ENCODE measurements around the gene ULBP3. TPM values are rescaled to one million over a fixed set of nuclear protein-coding genes. Genes with fewer than 3 reads are reported as not detected.

ULBP3 gene
- total RNA-seq, 4 donors from 2014 or later = 7.3 TPM; not detected in 3

DNA sequence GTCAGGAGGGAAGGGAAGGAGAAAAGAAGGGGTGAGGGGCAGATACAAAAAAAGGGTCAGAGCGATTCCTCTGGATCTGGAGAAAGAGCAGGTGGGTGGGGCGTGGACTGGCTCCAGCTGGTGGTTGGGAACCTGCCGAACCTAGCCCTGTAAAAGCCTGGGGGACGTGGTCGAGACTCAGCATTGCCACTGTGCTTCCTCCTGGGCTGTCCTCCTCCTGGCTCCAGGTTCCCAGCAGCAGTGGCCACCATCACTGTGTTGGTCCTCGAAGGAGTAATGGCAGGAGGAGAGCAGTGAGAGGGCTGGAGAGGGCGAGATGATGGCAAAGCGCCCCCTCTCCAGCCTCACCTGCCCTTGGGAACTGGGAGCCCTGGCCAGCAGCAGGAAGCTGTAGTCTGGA lies 40.1 kb downstream of the ULBP3 start:
- ATAC-seq = no peak
- TF ChIP-seq EP300 (IDR thresholded peaks at IDR 0.05) (no peak), POLR2A (IDR thresholded peaks at IDR 0.05) (no peak), POLR2AphosphoS5 (IDR thresholded peaks at IDR 0.05) (no peak)
- TF ChIP-seq, protein P1, sequence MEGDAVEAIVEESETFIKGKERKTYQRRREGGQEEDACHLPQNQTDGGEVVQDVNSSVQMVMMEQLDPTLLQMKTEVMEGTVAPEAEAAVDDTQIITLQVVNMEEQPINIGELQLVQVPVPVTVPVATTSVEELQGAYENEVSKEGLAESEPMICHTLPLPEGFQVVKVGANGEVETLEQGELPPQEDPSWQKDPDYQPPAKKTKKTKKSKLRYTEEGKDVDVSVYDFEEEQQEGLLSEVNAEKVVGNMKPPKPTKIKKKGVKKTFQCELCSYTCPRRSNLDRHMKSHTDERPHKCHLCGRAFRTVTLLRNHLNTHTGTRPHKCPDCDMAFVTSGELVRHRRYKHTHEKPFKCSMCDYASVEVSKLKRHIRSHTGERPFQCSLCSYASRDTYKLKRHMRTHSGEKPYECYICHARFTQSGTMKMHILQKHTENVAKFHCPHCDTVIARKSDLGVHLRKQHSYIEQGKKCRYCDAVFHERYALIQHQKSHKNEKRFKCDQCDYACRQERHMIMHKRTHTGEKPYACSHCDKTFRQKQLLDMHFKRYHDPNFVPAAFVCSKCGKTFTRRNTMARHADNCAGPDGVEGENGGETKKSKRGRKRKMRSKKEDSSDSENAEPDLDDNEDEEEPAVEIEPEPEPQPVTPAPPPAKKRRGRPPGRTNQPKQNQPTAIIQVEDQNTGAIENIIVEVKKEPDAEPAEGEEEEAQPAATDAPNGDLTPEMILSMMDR (IDR thresholded peaks at IDR 0.05) = no peak
- no peak overlapping the region for H3K27ac ChIP-seq

DNA sequence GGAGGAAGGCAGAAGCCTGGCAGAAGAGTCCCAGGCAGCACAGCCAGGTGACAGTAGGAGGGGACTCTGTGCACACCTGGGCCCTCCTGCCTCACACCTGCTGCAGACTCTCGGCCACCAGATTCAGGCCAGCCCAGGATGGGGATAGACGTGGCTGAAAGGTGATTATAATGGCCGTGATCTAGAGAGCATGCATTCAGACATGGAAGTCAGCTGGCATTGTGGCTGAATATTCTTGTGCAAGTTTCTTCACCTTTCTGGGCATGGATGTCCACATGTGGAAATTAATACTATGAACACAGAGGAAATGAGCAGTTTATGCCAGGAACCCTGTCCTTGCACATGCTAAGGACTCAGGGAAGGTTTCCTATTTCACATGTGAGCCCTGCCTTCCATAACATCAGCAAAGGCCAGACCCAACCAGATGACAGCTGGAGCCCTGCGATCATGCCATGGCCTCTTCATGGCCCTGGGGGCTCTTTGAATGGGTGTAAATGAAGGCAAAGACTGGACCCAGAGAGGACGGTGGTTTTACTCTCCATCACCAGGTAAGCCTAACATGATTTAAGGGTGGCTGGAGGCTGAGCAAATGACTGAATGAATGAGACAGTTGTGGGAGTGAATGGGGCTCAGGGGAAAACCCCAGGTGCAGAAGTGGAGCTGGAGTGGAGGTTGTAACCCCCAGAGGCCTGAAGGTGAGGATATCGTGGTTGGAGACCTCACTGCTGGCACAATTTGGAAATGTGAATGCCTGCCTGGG lies 40.9 kb downstream of the ULBP3 start:
- peaks cover 53% of the 10 kb centered on the region for H3K27me3 ChIP-seq
- no peak for ATAC-seq
- peaks cover 0 to 16% (median 11%) of the 10 kb centered on the region in 3 donors for H3K4me1 ChIP-seq
- no peak for TF ChIP-seq POLR2A (IDR thresholded peaks at IDR 0.05)
- TF ChIP-seq, protein P1 (IDR thresholded peaks at IDR 0.05) = no peak
- no peak for TF ChIP-seq EP300 (IDR thresholded peaks at IDR 0.05)
- H3K9me3 ChIP-seq = no peaks in the 10 kb centered on the region
- H3K4me3 ChIP-seq = no peak overlapping the region
- WGBS, 2 donors (ENCODE audit: low coverage in 1 of 2) = 83 to 91% methylated on average over 2 to 6 of the region's 6 CpGs
- no peaks in the 10 kb centered on the region for H3K36me3 ChIP-seq
- H3K27ac ChIP-seq = no peak overlapping the region

More for the DNA sequence above, 40.1 kb downstream of the ULBP3 start:
- H3K4me1 ChIP-seq = peaks cover 0 to 16% (median 11%) of the 10 kb centered on the region in 3 donors
- WGBS, 2 donors (ENCODE audit: low coverage in 1 of 2) = 41 to 77% methylated on average over 3 to 7 of the region's 8 CpGs
- peaks cover 53% of the 10 kb centered on the region for H3K27me3 ChIP-seq
- no peak overlapping the region for H3K4me3 ChIP-seq
- no peaks in the 10 kb centered on the region for H3K9me3 ChIP-seq
- no peaks in the 10 kb centered on the region for H3K36me3 ChIP-seq

DNA sequence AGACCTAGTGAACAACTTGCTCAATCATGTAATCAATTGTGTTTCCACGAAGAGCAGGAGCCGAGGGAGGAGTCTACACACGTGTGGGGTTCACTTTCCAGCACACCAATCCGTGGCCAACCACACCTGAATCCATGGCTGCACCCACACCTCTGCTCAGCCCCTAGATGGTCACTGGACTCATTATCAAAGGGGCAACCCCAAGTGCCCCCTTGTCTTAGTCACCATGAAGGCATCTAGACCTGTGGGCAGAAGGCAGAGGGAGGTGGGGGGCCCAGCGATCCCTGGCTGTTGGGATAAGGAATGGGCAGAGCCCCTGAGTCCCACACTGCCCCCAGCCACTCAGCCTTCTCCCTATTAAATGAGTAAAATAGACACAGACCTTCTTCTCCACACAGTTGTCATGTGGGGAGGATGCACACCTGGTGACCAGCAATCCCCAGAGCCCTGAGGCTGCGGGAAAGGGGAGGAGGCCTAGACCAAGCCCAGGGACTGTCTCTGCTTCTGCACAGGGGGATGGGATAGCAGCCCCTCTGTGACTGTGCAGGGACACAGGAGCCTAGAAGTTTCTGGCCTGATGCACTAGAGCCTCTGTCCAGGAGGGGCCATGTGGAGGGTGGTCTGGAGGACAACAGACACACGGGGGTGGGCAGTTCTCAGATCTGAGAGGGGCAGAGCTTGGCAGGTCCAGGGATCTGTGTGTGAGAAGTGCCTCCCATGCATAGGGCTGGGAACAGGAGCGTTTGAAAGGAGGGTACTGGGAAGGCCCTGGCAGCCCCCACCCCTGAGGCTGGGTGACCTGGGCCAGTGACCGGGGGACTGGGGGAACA lies 41.7 kb downstream of the ULBP3 start:
- Histone ChIP-seq H3K4me1 (peaks cover 0 to 16% (median 11%) of the 10 kb centered on the region in 3 donors), H3K36me3 (no peaks in the 10 kb centered on the region), H3K9me3 (no peaks in the 10 kb centered on the region), H3K27me3 (peaks cover 53% of the 10 kb centered on the region), H3K27ac (no peak overlapping the region), H3K4me3 (no peak overlapping the region)
- TF ChIP-seq POLR2A (IDR thresholded peaks at IDR 0.05) (no peak), EP300 (IDR thresholded peaks at IDR 0.05) (no peak), POLR2AphosphoS5 (IDR thresholded peaks at IDR 0.05) (no peak)
- TF ChIP-seq, protein P1 (IDR thresholded peaks at IDR 0.05) = no peak
- WGBS, 2 donors (ENCODE audit: low coverage in 1 of 2) = 78 to 87% methylated on average over 4 of the region's 9 CpGs
- no peak for ATAC-seq

DNA sequence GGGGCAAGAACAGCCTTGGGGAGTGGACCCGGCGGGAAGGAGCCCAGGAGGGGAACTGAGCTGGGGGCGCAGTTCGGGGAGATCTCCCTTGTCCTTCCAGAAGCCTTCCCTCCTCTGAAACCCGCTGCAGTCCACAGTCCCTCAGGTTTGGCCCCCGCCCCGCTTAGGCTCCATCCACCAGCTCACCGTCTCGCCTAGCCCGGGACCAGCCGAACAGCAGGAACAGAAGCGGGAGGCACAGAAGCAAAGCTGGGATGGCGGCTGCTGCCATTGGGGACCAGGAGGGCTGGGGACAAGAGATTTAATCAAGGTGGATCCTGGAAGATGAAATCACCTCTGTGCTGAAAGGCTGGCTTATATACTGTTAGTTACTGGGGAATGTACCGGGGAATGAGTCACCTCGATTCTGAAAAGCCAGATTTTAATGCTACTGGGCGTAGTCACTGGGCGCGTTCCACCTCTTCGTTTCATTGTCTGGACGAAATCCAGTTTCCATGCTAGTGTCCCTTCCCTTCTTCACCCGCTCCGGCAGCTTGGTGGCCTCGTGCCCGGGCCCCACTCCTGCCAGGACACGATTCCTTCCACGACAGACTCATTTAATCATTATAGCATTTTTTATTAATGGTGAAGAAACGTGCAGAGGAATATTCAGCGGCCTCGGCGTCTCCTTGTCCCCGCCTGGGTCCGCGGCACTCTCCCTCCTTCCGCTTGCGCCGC lies 43.6 kb downstream of the ULBP3 start, which contains the start of gene RAET1L:
RAET1L (minus strand) TSS at position 332 of the 717 bp plus-strand sequence; CDS start at position 271, 61 bp downstream.
- TF ChIP-seq, protein P1 (IDR thresholded peaks at IDR 0.05) = no peak
- TF ChIP-seq POLR2A (IDR thresholded peaks at IDR 0.05) (no peak), EP300 (IDR thresholded peaks at IDR 0.05) (no peak), POLR2AphosphoS5 (IDR thresholded peaks at IDR 0.05) (peak; percentile 29)
- Histone ChIP-seq H3K27ac (no peak within 1 kb of the TSS), H3K4me3 (peak within 1 kb of the TSS in 1 of 2 donors; percentile 43), H3K27me3 (peaks cover 53% of the 10 kb centered on the region), H3K9me3 (no peaks in the 10 kb centered on the region), H3K36me3 (no peaks in the 10 kb centered on the region), H3K4me1 (peaks cover 0 to 16% (median 11%) of the 10 kb centered on the region in 3 donors)
- ATAC-seq = peak; percentile 66
- 2 to 5% methylated on average over 15 to 19 of the region's 36 CpGs for WGBS, 2 donors (ENCODE audit: low coverage in 1 of 2)

All from gastroesophageal sphincter (tissue), 4 donors.